Measurements from ENCODE around the gene VPS18.

DNA sequence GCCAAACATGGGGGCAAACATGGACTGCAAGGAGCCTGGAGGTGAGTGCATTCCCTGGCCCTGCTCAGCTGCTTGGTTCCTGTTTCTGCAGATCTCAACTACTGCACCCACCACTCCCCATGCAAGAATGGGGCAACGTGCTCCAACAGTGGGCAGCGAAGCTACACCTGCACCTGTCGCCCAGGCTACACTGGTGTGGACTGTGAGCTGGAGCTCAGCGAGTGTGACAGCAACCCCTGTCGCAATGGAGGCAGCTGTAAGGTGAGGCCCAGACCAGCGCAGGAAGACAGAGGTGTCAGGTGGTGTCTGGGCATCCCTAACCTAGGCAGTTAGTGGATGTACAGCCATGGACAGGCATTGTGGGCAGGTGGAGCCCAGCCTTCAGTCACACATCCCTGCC is 40.2 kb downstream of the VPS18 start:
- TF ChIP-seq, protein P1, sequence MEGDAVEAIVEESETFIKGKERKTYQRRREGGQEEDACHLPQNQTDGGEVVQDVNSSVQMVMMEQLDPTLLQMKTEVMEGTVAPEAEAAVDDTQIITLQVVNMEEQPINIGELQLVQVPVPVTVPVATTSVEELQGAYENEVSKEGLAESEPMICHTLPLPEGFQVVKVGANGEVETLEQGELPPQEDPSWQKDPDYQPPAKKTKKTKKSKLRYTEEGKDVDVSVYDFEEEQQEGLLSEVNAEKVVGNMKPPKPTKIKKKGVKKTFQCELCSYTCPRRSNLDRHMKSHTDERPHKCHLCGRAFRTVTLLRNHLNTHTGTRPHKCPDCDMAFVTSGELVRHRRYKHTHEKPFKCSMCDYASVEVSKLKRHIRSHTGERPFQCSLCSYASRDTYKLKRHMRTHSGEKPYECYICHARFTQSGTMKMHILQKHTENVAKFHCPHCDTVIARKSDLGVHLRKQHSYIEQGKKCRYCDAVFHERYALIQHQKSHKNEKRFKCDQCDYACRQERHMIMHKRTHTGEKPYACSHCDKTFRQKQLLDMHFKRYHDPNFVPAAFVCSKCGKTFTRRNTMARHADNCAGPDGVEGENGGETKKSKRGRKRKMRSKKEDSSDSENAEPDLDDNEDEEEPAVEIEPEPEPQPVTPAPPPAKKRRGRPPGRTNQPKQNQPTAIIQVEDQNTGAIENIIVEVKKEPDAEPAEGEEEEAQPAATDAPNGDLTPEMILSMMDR (IDR thresholded peaks at IDR 0.05) = no peak
- no peak for TF ChIP-seq ZFX (IDR thresholded peaks at IDR 0.05; ENCODE audit: borderline replicate concordance)

Measured in 22Rv1 (cell line).